Measurements from ENCODE around the gene DHODH.

GRCh38 chr16:72012607-72013006, 4.1 kb downstream of the DHODH start:
- TF ChIP-seq, protein P1, sequence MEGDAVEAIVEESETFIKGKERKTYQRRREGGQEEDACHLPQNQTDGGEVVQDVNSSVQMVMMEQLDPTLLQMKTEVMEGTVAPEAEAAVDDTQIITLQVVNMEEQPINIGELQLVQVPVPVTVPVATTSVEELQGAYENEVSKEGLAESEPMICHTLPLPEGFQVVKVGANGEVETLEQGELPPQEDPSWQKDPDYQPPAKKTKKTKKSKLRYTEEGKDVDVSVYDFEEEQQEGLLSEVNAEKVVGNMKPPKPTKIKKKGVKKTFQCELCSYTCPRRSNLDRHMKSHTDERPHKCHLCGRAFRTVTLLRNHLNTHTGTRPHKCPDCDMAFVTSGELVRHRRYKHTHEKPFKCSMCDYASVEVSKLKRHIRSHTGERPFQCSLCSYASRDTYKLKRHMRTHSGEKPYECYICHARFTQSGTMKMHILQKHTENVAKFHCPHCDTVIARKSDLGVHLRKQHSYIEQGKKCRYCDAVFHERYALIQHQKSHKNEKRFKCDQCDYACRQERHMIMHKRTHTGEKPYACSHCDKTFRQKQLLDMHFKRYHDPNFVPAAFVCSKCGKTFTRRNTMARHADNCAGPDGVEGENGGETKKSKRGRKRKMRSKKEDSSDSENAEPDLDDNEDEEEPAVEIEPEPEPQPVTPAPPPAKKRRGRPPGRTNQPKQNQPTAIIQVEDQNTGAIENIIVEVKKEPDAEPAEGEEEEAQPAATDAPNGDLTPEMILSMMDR (IDR thresholded peaks at IDR 0.05; ENCODE audit: low read depth, low read length) = no peak
- TF ChIP-seq POLR2A (IDR thresholded peaks at IDR 0.05; ENCODE audit: extremely low read depth, insufficient read length) (no peak), MYC (IDR thresholded peaks at IDR 0.05; ENCODE audit: low read depth, low read length) (no peak)

All from NB4 (cell line).